GM21515 (cell line): Measurements from ENCODE around the gene RPL27.
"Not testable (repeated sequence)": the region's sequence is repeated elsewhere in the genome, so short reads cannot be mapped to it uniquely, and the experiment has no call there.

ENCODE experiments used
- ATAC-seq: cut with Tn5 transposase; IDR thresholded peaks from one replicate; pipeline ENCODE4 v1.9.1; 2021; ENCODE audit not compliant: unreplicated experiment

Gene RPL27

GRCh38 chr17:42997984-42998938 lies at the start of gene RPL27:
Gene RPL27 (plus strand): TSS chr17:42998419. CDS start chr17:42998751, 332 bp downstream.
- peak; percentile 82 for ATAC-seq

- ATAC-seq, result no peak
Observed at GRCh38 chr17:42950044-42950783, 48.0 kb upstream of the RPL27 start.

GRCh38 chr17:42953669-42954068 lies 44.5 kb upstream of the RPL27 start:
- ATAC-seq, result no peak

GRCh38 chr17:42964161-42964932 lies 33.9 kb upstream of the RPL27 start, which contains the start of gene AARSD1:
Gene AARSD1 (minus strand): TSS chr17:42964454. CDS start chr17:42964440, 14 bp downstream.
- ATAC-seq, result peak; percentile 72

GRCh38 chr17:42967925-42968324 lies 30.3 kb upstream of the RPL27 start:
- ATAC-seq, result no peak

GRCh38 chr17:42969001-42969581 lies 29.1 kb upstream of the RPL27 start:
- ATAC-seq, result no peak

- ATAC-seq, result no peak
Observed at GRCh38 chr17:42971589-42971988, 26.6 kb upstream of the RPL27 start.

GRCh38 chr17:42973323-42973722 lies 24.9 kb upstream of the RPL27 start:
- ATAC-seq, result not testable (repeated sequence)

GRCh38 chr17:42975265-42975664 lies 23.0 kb upstream of the RPL27 start:
- ATAC-seq, result no peak

GRCh38 chr17:42975701-42976100 lies 22.5 kb upstream of the RPL27 start:
- ATAC-seq, result not testable (repeated sequence)

GRCh38 chr17:42979511-42980273 lies 18.5 kb upstream of the RPL27 start, which contains the start of gene PTGES3L:
Gene PTGES3L (minus strand): TSS chr17:42980080. CDS start chr17:42980053, 27 bp downstream.
- no peak for ATAC-seq

- ATAC-seq, result peak; percentile 56
Observed at GRCh38 chr17:42980274-42980765, 17.9 kb upstream of the RPL27 start, which contains the start of gene RUNDC1. Gene RUNDC1 (plus strand): TSS chr17:42980565. CDS start chr17:42980577, 12 bp downstream.

- ATAC-seq, result peak; percentile 37
Observed at GRCh38 chr17:42980766-42981397, 17.3 kb upstream of the RPL27 start.

- no peak for ATAC-seq
Observed at GRCh38 chr17:42982266-42982665, 16.0 kb upstream of the RPL27 start.

- no peak for ATAC-seq
Observed at GRCh38 chr17:42985225-42985624, 13.0 kb upstream of the RPL27 start.

GRCh38 chr17:42989141-42989540 lies 9.1 kb upstream of the RPL27 start:
- no peak for ATAC-seq

GRCh38 chr17:42989726-42990652 lies 8.2 kb upstream of the RPL27 start:
- no peak for ATAC-seq

GRCh38 chr17:42991471-42991870 lies 6.7 kb upstream of the RPL27 start:
- no peak for ATAC-seq
